ENCODE results near the gene FURIN.

Gene FURIN

GRCh38 chr15:90909976-90910375 lies 41.6 kb downstream of the FURIN start:
- DNase-seq (ENCODE audit: extremely low read depth, low read depth), result no peak
- no peak for TF ChIP-seq CTCF (IDR thresholded peaks at IDR 0.05; ENCODE audit: low read depth, low read length, missing control alignments)
- no peak overlapping the region for H3K4me3 ChIP-seq (replicated peaks; ENCODE audit: low read depth, low read length)

- no peak for TF ChIP-seq CTCF (IDR thresholded peaks at IDR 0.05; ENCODE audit: low read depth, low read length, missing control alignments)
- H3K4me3 ChIP-seq (replicated peaks; ENCODE audit: low read depth, low read length), result no peak overlapping the region
- no peak for DNase-seq (ENCODE audit: extremely low read depth, low read depth)
Observed at GRCh38 chr15:90910441-90911301, 42.3 kb downstream of the FURIN start.

- no peak for TF ChIP-seq CTCF (IDR thresholded peaks at IDR 0.05; ENCODE audit: low read depth, low read length, missing control alignments)
- no peak for DNase-seq (ENCODE audit: extremely low read depth, low read depth)
- no peak overlapping the region for H3K4me3 ChIP-seq (replicated peaks; ENCODE audit: low read depth, low read length)
Observed at GRCh38 chr15:90911302-90911623, 42.9 kb downstream of the FURIN start.

GRCh38 chr15:90911906-90912769 lies 43.8 kb downstream of the FURIN start:
- no peak overlapping the region for H3K4me3 ChIP-seq (replicated peaks; ENCODE audit: low read depth, low read length)
- DNase-seq (ENCODE audit: extremely low read depth, low read depth), result no peak
- TF ChIP-seq CTCF (IDR thresholded peaks at IDR 0.05; ENCODE audit: low read depth, low read length, missing control alignments), result no peak

GRCh38 chr15:90912770-90913075 lies 44.3 kb downstream of the FURIN start:
- no peak overlapping the region for H3K4me3 ChIP-seq (replicated peaks; ENCODE audit: low read depth, low read length)
- no peak for DNase-seq (ENCODE audit: extremely low read depth, low read depth)
- no peak for TF ChIP-seq CTCF (IDR thresholded peaks at IDR 0.05; ENCODE audit: low read depth, low read length, missing control alignments)

GRCh38 chr15:90913398-90913944 lies 45.1 kb downstream of the FURIN start:
- TF ChIP-seq CTCF (IDR thresholded peaks at IDR 0.05; ENCODE audit: low read depth, low read length, missing control alignments), result no peak
- DNase-seq (ENCODE audit: extremely low read depth, low read depth), result no peak

More at GRCh38 chr15:90913398-90913944, 45.1 kb downstream of the FURIN start:
- H3K4me3 ChIP-seq (replicated peaks; ENCODE audit: low read depth, low read length), result no peak overlapping the region
